Panc1 (cell line): ENCODE data around the gene MACROD2. TPM values are rescaled to one million over a fixed set of nuclear protein-coding genes. Genes with fewer than 3 reads are reported as not detected.

Source experiments
- ATAC-seq: fragments of 200-7000 bp; cut with Tn5 transposase; 2 replicates; pipeline ENCODE4 v1.9.1; 2020; ENCODE audit warnings: mild to moderate bottlenecking, moderate library complexity
- BruUV-seq: library from RNA; stranded (reverse); fragments of 400-500 nt; replicated peaks from 2 replicates; lab custom pipeline; 2021; lab: Mats Ljungman, UMichigan
- CTCF ChIA-PET: fragments of 300-600 bp; sonication (Branson Sonifier 250); formaldehyde crosslinking; loops from one replicate; lab custom pipeline; 2022; ENCODE audit warnings: antibody characterized with exemption; lab: Charles Lee
- POLR2A ChIA-PET: fragments of 300-600 bp; sonication (Branson Sonifier 250); formaldehyde crosslinking; loops from one replicate; lab custom pipeline; 2022; ENCODE audit warnings: antibody characterized with exemption; lab: Charles Lee
- DNase-seq: peaks from one replicate; pipeline ENCODE4 v3.0.0-alpha.2; 2010; ENCODE audit warnings: low read depth, low spot score
- H3K27ac ChIP-seq: 2 replicates; pipeline ENCODE4 v1.5.1; 2011; ENCODE audit warnings: mild to moderate bottlenecking, low read length, inconsistent platforms
- H3K27me3 ChIP-seq: fragments of 200-500 bp; sonication (Bioruptor generic); 2 replicates; pipeline ENCODE4 v1.6.0; 2014; ENCODE audit warnings: low read length, inconsistent platforms; ENCODE audit not compliant: control insufficient read depth, insufficient read depth
- H3K36me3 ChIP-seq: fragments of 200-500 bp; sonication (Bioruptor generic); 2 replicates; pipeline ENCODE4 v1.5.1; 2014; ENCODE audit warnings: inconsistent platforms, mild to moderate bottlenecking, low read length, moderate library complexity; ENCODE audit not compliant: control insufficient read depth, insufficient read depth
- H3K4me1 ChIP-seq: 2 replicates; pipeline ENCODE4 v1.5.1; 2011; ENCODE audit warnings: inconsistent platforms, mild to moderate bottlenecking, low read length, moderate library complexity; ENCODE audit not compliant: control insufficient read depth, insufficient read depth
- H3K4me3 ChIP-seq, 2 experiments: 2 replicates each; pipeline ENCODE4 v1.5.1; 2011 to 2012; ENCODE audit warnings: low read depth in 2 of 2, low read length in 2 of 2, mild to moderate bottlenecking in 2 of 2, inconsistent platforms in 1 of 2, moderate library complexity in 1 of 2
- H3K9me3 ChIP-seq: fragments of 200-500 bp; sonication (Bioruptor generic); 2 replicates; pipeline ENCODE4 v1.5.1; 2014; ENCODE audit warnings: low read depth, mild to moderate bottlenecking, inconsistent platforms, low read length, moderate library complexity; ENCODE audit not compliant: control insufficient read depth, insufficient read depth
- POLR2AphosphoS5 ChIP-seq: IDR thresholded peaks from 2 replicates; pipeline ENCODE4 v1.6.1; 2012; ENCODE audit warnings: mild to moderate bottlenecking, low read depth, low read length, moderate library complexity
- SIN3A ChIP-seq: IDR thresholded peaks from 2 replicates; pipeline ENCODE4 v1.6.1; 2012; ENCODE audit warnings: low read depth, mild to moderate bottlenecking, low read length, moderate library complexity, borderline replicate concordance; ENCODE audit not compliant: insufficient read depth
- TCF7L2 ChIP-seq: IDR thresholded peaks from 2 replicates; pipeline ENCODE4 v1.6.1; 2011; ENCODE audit warnings: mild to moderate bottlenecking, low read depth, low read length, inconsistent platforms
- in situ Hi-C: cut with HindIII; loops from 2 replicates; pipeline ENCODE4 v1.10.0; 2016; ENCODE audit warnings: low sequenced_read_pairs, low pct_unique_long_range_greater_than_20kb
- intact Hi-C: fragments of 100-400 bp; cut with micrococcal nuclease; formaldehyde crosslinking; loops from one replicate; pipeline ENCODE4 v1.10.0; 2022; ENCODE audit not compliant: unreplicated experiment
- total RNA-seq: library from RNA; stranded (reverse); gene quantifications from one replicate; pipeline ENCODE4 v1.2.1, GENCODE V29; 2021; ENCODE audit not compliant: unreplicated experiment
- TF ChIP-seq, protein P1 (sequence below): fragments of 450-650 bp; IDR thresholded peaks from 2 replicates; pipeline ENCODE4 v1.5.1; 2017; ENCODE audit warnings: mild to moderate bottlenecking
- TF ChIP-seq, protein P2 (sequence below), 2 experiments: IDR thresholded peaks; 2 replicates each; pipeline ENCODE4 v1.6.1; 2011 to 2012; ENCODE audit warnings: low read depth in 2 of 2, control low read depth in 1 of 2, low read length in 1 of 2, mild to moderate bottlenecking in 1 of 2, moderate library complexity in 1 of 2; ENCODE audit not compliant: insufficient read depth in 1 of 2

MACROD2 gene
- total RNA-seq, 1 experiment from 2014 or later: 1.2 TPM

DNA sequence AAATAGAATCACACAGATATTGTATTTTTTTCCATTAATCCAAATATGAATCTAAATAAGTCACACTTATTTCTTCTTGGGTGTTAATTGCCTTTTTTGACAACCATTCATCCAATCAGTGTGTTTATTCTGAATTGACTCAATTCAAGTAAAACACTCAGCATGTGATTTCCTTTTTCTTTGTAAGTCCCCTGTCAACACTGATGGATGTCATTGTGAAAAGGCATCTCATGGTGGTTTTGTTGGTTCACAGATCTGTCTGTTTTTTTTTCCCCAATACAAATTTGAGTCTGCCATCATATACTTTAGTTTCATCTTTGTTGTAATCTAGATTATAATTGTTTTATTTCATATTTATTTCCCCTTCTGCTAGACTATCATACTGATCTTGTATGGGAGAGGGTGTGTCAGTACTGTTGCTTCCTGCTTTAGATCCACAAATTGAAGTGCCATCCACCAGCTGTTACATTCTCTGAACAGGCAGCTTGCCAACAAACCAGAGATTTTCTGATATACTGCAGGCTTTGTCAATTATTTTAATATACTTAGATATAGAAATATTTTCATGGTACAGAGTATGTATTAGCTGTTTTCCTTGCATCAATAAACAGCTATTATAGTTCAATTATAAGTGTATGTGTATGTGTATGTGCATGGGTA is 406.3 kb downstream of the MACROD2 start:
- no peak for DNase-seq
- Histone ChIP-seq H3K4me1 (no peaks in the 10 kb centered on the region), H3K36me3 (no peaks in the 10 kb centered on the region), H3K4me3 (no peak overlapping the region), H3K27me3 (no peaks in the 10 kb centered on the region), H3K27ac (no peak overlapping the region), H3K9me3 (no peaks in the 10 kb centered on the region)
- ChIA-PET CTCF (no interaction called here), POLR2A (no interaction called here)
- no peak for ATAC-seq
- intact Hi-C loops (no loop called here), in situ Hi-C loops (no loop called here)
- BruUV-seq: no TSS peak
- no peak for TF ChIP-seq POLR2AphosphoS5
- TF ChIP-seq TCF7L2: no peak
- TF ChIP-seq, protein P1, sequence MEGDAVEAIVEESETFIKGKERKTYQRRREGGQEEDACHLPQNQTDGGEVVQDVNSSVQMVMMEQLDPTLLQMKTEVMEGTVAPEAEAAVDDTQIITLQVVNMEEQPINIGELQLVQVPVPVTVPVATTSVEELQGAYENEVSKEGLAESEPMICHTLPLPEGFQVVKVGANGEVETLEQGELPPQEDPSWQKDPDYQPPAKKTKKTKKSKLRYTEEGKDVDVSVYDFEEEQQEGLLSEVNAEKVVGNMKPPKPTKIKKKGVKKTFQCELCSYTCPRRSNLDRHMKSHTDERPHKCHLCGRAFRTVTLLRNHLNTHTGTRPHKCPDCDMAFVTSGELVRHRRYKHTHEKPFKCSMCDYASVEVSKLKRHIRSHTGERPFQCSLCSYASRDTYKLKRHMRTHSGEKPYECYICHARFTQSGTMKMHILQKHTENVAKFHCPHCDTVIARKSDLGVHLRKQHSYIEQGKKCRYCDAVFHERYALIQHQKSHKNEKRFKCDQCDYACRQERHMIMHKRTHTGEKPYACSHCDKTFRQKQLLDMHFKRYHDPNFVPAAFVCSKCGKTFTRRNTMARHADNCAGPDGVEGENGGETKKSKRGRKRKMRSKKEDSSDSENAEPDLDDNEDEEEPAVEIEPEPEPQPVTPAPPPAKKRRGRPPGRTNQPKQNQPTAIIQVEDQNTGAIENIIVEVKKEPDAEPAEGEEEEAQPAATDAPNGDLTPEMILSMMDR: no peak
- TF ChIP-seq, protein P2, sequence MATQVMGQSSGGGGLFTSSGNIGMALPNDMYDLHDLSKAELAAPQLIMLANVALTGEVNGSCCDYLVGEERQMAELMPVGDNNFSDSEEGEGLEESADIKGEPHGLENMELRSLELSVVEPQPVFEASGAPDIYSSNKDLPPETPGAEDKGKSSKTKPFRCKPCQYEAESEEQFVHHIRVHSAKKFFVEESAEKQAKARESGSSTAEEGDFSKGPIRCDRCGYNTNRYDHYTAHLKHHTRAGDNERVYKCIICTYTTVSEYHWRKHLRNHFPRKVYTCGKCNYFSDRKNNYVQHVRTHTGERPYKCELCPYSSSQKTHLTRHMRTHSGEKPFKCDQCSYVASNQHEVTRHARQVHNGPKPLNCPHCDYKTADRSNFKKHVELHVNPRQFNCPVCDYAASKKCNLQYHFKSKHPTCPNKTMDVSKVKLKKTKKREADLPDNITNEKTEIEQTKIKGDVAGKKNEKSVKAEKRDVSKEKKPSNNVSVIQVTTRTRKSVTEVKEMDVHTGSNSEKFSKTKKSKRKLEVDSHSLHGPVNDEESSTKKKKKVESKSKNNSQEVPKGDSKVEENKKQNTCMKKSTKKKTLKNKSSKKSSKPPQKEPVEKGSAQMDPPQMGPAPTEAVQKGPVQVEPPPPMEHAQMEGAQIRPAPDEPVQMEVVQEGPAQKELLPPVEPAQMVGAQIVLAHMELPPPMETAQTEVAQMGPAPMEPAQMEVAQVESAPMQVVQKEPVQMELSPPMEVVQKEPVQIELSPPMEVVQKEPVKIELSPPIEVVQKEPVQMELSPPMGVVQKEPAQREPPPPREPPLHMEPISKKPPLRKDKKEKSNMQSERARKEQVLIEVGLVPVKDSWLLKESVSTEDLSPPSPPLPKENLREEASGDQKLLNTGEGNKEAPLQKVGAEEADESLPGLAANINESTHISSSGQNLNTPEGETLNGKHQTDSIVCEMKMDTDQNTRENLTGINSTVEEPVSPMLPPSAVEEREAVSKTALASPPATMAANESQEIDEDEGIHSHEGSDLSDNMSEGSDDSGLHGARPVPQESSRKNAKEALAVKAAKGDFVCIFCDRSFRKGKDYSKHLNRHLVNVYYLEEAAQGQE (IDR thresholded peaks at IDR 0.05; ENCODE audit: insufficient read depth in 1 of 2, low read depth in 2 of 2, low read length in 1 of 2): no peak
- TF ChIP-seq SIN3A: no peak

DNA sequence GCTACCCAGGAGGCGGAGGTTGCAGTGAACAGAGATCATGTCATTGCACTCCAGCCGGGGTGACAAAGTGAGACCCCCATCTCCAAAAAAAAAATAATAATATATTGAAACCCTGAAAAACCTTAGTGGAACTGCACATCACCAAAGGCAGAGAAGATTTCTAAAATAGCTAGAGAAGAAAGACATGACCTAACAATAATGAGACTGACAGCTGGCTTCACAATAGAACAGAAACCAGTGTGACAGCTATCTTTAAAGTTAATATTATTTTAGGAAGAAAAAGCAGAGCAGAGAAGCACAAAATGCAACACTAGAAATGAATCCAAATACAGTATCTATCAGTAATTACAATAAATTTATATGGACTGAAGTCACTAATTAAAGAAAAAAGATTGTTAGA is 409.2 kb downstream of the MACROD2 start:
- no peaks in the 10 kb centered on the region for H3K4me1 ChIP-seq
- ChIA-PET CTCF (no interaction called here), POLR2A (no interaction called here)

More for the DNA sequence above, 409.2 kb downstream of the MACROD2 start:
- in situ Hi-C loops: no loop called here
- Histone ChIP-seq H3K27ac (no peak overlapping the region), H3K4me3 (no peak overlapping the region), H3K27me3 (no peaks in the 10 kb centered on the region), H3K9me3 (no peaks in the 10 kb centered on the region), H3K36me3 (no peaks in the 10 kb centered on the region)
- no peak for ATAC-seq
- intact Hi-C loops: no loop called here
- no TSS peak for BruUV-seq
- DNase-seq: no peak
- TF ChIP-seq TCF7L2 (no peak), SIN3A (no peak), POLR2AphosphoS5 (no peak)
- TF ChIP-seq, protein P2 (IDR thresholded peaks at IDR 0.05; ENCODE audit: insufficient read depth in 1 of 2, low read depth in 2 of 2, low read length in 1 of 2): no peak
- TF ChIP-seq, protein P1: no peak
